GM19351 (cell line): ENCODE measurements around the gene ATAD2B.
"Not testable (repeated sequence)": the region's sequence is repeated elsewhere in the genome, so short reads cannot be mapped to it uniquely, and the experiment has no call there.

ENCODE experiments used
- ATAC-seq: cut with Tn5 transposase; IDR thresholded peaks from one replicate; pipeline ENCODE4 v1.9.1; 2021; ENCODE audit warnings: mild to moderate bottlenecking, moderate library complexity; ENCODE audit not compliant: unreplicated experiment

Gene ATAD2B

DNA sequence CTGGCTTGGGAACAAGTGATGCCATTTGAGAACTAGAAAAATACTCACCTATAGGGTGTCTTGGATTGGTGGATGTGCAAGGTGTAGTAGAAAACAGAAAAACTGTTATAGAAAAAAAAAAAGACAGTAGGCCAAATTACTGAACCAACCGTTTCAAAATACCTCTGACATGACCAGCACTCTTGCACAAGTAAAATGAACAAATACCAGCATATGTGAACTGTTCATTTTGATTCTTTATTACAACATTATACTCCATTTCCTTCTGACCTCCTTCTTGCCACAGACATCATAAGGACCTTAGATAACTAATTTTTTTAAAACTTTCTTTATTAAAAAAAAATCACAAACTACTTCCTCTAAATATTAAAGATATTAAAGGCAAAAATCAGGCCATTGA, 125.5 kb downstream of the ATAD2B start:
- no peak for ATAC-seq

DNA sequence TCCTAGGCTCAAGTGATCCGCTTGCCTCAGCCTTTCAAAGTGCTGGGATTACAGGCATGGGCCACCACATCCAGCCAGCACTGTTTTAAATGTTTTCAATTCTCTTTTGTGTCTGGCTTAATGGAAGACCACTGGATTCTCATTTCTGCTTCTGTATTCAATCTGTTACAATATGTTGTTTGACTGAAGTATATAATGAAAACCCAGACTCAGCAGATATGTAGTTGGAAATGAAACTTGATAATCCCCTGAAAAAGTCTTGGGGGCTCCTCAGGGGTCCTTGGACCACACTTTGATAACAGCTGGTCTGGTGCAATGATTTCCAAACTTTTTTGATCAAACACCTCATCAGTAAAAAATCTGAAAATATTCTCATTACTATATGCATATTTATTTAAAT, 132.7 kb downstream of the ATAD2B start:
- no peak for ATAC-seq

DNA sequence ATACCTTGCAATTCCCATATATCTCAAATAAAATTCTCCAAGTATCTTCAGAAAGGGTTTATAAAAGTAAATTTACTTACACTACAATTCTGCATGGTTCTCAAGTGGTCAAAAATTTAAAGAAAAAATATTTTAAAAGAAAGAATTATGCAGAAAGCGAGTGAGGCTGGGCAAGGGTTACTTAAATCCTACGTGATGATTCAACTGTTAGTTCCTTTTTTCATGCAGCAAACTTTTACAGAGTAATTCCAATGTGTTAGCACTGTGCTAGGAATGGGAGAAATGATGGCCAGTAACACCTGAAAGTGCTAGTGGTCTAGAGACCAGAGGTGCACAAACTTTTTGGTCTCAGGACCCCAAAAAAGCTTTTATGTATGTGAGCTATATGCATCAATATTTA, 133.4 kb downstream of the ATAD2B start:
- ATAC-seq: no peak

DNA sequence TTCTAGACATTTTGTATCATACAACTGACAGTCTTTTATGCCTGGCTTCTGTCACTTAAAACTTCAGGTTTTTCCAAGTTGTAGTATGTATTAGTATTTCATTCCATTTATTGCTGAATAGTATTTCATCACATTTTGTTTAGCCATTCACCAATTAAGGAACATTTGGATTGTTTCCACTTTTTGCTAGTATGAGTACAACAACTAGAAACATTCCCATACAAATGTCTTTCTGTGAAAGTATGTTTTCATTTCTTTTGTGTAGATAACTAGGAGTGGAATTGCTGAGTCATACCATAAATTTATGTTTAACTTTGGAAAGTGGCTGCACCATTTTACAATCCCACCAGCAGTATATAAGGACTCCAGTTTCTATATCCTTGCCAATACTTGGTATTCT, 135.9 kb downstream of the ATAD2B start:
- no peak for ATAC-seq

DNA sequence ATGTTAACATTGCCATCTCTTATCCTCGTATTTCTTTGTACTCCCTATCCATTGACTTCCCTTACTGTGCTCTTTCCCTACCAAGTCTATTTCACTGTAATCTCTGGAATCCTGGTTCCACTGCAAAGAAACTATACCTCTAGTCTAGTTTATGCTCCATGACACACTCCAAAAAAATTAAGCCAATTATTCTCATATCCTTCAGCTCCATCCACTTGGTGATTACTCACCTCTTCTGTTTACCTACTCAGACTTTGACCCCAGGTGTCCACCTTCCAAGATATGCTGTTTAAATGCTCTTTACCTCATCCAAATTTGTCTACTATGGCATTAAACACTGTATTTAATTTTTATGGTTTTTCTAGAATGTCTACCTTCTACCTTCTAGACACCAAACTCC, 137.9 kb downstream of the ATAD2B start:
- ATAC-seq: no peak

DNA sequence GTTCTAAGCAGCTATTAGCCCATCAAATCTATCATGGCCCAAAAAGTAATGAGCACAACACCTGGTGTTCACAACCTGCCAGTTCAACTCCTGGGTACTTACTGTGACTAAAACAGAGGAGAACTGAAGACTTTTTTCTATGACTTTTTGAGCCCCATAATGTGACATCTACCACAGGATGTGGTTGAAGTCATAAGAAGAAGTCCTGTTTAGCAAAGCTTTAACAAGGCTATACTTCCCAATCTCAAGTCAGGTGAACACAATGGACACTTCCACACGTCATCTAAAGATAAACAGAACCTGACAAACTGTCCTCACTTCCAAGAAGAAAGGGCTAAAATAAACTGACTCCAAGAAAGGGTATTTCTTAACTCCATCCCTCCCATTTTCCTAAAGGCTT, 138.8 kb downstream of the ATAD2B start:
- peak; percentile 89 for ATAC-seq

DNA sequence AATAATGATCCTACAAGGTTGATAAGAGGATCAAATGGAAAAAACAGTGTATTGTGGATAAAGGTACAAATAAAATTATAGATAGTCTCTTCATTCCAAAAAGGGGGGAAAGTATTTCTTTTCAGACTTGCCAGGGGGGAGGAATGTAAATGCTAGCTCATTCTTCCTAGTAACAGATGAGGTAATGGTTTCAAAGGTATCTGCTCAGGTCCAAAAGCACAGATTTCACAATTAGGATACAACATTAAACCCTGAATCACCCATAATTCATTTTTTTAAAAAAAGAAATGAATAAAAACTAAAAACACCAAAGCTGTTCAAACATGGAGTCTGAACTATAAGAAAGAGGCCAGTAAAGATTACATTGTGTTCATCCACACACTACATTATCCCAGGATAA, 142.0 kb downstream of the ATAD2B start:
- no peak for ATAC-seq

DNA sequence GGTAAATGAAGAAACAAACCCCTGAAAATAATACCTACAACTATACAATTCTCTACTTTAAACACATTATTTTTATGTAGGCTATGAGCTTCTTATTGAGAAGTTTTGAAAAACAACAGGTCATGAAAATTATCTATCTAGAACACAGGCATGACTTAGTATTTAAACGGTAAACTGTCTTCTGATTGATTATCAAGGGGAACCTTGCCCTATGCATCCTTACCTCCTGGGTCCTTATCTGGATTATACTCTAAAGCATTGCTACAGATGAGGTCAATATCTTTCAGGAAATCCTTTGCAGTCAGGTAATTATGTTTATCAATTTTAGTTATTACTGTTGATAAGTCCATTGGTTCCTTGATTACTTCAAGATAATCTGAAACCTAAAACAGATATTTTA, 144.3 kb downstream of the ATAD2B start:
- no peak for ATAC-seq

DNA sequence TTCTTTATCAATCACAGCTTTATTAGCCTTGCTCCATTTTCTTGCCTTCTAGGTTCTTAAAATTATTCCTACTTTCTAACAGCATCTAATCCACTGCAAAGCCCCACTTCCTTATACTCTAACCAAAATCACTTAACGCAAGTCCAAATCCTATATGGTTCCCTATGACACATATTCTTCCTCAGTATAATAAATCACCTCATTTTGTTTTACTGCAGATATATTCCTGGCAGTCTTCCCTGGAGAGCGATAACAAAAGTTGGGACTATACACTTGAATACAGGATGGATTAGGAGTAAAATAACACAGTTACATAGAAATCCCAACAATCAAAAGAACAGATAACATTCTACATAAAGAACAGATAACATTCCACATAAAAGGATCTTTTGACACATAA, 144.8 kb downstream of the ATAD2B start:
- ATAC-seq: no peak

DNA sequence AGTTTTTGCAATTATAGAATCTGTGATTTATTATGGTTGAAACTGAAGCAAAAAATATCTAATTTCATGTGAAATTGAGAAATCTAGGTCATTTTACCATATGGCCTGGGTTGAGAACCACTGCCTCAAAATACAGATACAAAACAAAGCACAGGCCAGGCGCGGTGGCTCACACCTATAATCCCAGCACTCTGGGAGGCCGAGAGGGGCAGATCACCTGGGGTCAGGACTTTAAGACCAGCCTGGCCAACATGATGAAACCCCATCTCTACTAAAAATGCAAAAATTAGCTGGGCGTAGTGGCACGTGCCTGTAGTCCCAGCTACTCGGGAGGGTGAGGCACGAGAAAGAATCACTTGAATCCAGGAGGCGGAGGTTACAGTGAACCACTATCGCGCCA, 146.5 kb downstream of the ATAD2B start:
- ATAC-seq: not testable (repeated sequence)

DNA sequence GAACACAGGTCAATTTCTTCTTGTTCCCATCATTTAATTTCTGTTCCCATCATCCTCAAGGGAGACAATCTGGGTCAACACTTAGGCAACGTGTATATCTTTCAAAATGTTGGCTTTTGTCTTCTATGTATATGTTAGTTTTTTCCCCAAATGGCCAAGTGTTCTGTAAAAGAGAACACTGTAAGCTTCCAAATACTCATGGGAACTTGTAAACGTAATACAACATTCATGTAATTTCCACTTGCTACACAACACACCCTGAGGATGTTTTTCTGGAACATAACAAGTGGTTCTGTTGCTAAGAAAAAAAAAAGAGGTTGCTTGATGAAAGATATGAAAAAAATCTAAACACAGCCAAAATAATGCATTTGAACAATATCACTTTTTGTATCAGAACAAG, 149.1 kb downstream of the ATAD2B start:
- ATAC-seq: no peak

DNA sequence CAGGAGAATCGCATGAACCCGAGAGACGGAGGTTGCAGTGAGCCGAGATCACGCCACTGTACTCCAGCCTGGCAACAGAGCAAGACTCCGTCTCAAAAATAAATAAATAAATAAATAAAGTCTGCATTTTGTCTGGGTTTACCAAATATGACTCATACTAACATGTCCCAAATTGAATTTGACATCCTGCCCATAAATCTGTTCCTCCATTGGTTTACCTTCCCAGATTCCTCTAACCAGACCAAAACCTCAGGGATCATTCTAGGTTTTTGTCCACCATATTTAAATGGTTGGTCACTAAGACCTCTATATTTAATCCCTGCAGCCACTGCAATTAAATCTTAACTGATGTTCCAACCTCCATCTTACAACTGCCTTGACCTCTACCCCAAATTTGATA, 150.9 kb downstream of the ATAD2B start:
- ATAC-seq: no peak

DNA sequence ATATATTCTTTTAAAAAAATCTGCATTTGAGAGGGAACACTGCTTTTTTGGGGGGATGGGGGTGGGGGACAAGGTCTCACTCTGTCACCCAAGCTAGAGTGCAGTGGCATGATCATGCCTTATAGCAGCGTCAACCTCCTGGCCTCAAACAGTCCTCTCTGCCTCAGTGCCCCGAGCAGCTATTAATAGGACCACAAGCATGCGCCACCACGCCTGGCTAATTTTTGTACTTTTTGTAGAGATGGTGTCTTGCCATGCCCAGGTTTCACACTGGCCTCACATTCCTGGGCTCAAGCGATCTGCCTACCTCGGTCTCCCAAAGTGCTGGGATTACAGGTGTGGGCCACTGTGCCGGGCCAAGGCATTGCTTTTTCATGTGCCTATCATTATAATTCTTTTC, 154.2 kb downstream of the ATAD2B start:
- ATAC-seq: peak; percentile 85

DNA sequence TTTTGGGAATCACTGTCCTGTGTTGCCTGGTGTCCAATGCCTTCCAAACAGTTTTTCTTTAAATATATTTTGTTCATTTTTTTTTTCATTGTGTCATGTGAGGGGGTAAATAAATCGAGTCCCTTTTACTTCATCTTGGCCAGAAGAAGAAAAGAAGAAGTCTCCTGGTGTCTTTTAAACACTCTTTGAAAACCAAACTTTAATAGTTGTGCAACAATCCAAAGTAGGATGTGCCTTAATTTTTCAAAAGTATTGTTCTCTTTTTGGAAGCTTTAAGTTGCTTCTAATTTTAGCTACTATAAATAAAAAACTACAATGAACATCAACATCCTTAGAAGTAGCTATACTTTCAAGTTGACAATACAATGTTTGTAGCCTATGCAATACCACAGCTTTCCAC, 154.9 kb downstream of the ATAD2B start:
- ATAC-seq: no peak

DNA sequence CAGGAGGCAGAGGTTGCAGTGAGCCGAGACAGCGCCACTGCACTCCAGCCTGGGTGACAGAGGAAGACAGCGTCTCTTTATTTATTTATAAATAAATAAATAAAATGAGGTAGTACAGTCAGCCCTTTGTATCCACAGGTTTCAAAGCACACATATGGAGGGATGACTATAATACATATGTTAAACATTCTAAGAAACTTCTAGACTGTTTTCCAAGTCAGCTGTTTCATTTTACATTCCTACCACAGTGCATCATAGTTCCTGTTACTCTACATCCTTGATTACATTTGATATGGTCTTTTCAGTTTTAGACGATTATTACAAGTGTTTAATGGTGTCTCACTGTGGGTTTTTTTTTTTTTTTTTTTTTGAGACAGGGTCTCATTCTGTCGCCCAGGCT, 157.6 kb downstream of the ATAD2B start:
- no peak for ATAC-seq

DNA sequence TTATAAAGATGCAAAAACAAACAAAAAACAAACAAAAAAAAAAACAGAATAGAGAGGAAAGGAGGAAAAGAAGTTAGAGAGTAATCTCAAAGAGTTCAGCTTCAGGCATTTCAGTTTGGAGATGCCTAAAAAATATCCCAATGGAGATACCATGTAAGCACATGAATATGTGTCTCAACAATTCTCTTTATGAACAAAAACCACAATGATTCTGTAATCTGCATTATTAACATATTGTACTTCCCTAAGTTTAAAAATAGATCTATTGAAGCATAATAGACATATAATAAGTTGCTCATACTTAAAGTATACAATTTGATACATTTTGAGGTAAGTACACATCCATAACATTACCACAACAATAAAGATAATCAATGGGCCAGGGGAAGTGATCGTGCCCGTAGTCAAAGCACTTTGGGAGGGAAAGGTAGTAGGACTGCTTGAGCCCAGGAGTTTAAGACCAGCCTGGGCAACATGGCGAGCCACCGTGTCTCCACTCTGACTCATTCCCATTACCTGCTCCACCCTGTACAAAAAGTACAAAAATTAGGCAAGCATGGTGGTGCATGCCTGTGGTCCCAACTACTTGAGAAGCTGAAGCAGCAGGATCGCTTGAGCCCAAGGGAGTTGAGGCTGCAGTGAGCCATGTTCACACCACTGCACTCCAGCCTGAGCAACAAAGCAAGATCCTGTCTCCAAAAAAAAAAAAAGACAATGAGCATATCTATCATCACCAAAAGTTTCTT, 158.9 kb downstream of the ATAD2B start:
- no peak for ATAC-seq

DNA sequence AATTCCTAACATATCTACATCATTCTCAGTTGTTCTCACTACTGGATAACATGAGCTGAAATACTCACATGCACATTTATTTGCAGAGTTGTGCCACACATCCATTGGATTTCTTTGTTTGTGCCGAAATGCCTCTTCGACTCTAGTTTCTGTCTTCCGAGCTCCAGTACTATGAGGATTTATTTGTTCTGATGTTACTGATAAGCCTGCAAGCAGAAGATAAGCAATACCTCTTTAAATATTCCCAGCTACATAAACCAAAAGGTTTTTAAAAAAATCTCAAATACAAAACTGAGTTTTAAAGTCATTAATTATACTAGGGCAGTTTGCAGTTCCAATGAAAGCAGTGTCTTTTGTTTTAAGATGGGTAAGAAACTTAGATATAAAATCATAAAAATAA, 164.8 kb downstream of the ATAD2B start:
- ATAC-seq: no peak

DNA sequence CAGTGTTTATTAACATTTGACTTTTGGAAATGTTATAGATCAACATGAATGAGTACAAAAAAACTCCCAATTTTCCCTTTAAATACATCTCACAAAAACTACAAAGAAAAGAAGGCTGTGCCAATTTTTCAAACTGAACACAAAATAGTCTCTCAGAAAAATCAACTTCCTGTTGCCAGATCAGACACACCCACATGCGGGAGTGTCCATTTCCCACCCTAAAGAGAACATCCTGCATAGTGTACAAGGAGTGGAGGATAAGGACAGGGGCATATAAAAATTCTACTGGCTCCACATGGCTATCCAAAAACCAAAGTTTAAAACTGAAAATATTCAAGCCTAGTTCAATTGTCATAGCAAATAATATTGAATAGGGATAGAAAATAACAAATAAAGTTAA, 165.3 kb downstream of the ATAD2B start:
- ATAC-seq: no peak

DNA sequence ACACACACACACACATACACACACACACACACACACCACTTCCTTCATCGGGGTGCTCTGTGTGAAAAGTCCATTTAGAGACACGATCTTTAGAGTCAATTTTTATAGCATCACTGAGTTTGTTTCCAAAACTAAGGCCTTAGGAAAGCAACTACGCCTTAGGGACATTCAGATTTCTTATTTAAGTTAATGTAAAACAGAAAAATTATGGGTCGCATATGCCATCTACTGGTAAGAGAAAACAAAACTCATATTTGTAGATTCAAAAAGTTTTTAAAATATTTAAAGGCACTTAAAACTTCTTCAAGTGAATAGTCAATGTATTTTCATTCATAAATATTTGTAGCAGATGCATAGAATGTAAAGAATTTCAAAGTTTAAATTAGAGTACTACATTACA, 166.2 kb downstream of the ATAD2B start:
- no peak for ATAC-seq

DNA sequence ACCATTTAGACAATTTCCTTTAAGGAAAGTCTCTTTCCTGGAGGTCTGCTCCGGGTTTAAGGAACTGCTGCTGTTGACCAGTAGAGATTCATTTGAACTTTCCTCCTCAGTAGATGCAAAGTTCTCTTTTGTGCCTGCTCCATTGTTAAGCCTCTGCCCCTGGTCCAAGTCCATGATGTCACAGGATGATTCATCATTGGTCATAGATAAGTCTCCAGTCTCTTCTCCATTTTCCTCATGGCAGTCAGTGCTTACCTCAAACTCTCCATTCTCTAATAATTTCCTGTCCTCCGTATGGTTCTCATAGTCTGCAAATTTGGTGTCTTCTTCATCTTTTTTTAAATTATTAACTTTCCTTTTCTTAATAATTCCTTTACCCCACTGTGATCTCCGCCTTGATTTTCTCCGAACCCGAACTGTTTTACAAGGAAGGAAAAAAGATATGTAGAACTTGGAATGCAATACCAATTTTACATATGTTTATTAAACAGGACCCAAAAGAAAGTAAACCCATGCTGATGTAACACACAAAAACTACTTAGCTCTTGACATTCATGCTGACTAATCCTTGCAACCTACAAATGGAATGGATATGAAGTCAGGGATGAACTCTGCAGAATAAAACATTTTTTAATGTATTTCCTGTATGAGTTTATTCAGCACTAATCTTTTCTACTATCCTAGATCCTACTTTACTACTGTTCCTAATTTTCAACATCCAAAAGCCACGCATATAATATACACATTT, 169.1 kb downstream of the ATAD2B start:
- ATAC-seq: no peak

DNA sequence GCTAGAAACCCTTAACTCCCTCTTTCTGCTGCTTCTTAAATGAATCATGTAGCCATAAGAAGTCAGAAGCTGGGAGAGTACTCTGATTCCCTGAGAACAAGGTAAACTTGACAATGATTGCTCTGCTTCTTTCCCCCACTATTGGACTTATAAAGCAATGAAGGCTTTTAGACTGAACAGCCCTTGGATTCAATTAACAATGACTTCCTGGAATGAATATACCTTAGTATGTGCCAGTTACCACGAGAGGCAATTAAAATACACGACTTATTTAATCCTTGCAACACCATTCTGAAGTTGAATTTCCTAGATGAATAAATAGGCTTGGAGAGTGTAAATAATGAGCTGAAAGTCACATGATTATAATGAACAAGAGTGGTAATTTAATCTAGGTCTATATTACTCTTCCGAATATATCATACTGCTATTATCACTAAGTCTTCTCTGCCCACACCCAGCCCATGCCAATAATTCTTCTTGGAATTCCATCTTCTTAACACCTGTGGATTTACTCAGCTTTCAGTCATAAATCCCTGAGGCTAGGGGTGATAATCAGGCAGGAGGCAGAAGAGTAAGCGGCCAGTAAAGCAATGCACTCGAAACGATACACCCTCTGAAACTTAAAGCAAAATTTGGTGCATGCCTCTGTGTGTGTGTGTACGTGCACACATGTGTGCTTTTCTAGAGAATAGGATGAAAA, 170.2 kb downstream of the ATAD2B start:
- ATAC-seq: no peak

DNA sequence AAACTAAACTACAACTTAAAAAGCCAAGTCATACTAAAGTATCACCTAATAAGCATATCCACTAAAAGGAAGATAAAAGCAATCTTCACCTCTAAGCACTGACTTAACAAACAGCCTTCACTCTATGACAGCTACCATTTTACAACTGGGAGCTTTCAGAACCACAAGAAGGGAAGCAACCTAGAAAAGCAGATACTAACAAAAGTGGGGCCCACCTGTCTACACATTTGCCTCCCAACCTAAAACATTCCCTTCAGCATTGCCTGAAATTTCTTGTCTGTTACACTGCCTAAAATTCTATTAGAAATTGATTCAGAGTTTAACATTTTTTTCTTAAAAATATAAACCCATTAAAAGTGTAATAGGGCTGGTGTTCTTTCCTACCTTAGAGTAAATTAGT, 172.0 kb downstream of the ATAD2B start:
- ATAC-seq: no peak
